ENCODE measurements around the gene CCN2. TPM values are rescaled to one million over a fixed set of nuclear protein-coding genes. Genes with fewer than 3 reads are reported as not detected.

CCN2 gene
- total and polyA plus RNA-seq, 2 of the 8 experiments (the other 6 are each of a cell fraction or from before 2014, with no cell fraction given): 25.0 to 107 TPM

DNA sequence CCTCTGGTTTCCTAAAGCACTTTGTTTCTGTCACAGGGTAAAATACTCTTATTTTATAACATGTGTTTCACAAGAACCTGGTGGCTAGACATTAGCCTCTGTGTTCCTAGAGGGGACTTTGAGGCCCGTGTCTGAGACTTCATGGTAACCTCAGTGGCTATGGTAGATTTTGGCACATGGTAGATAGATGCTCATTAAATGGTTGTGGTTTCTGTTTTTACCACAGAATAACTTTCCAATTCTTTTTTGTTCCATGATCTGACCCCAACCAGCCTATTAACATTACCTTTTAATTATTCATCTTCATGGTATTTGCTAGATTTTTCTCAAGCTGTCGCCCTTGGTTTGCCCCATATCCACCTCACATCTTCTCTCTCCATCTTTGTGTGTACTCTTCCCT, 34.3 kb downstream of the CCN2 start:
- Histone ChIP-seq H2AFZ (ENCODE audit: low read length) (no peak overlapping the region), H3K18ac (ENCODE audit: extremely low read depth, low read length) (no peak overlapping the region), H3K4me2 (ENCODE audit: insufficient read depth in 1 of 2, low read depth in 2 of 2, low read length in 2 of 2) (no peak overlapping the region), H3K79me1 (ENCODE audit: low read depth, low read length) (no peaks in the 10 kb centered on the region), H3K36me3 (ENCODE audit: control insufficient read depth in 2 of 4, insufficient read depth in 4 of 4, low read length in 3 of 4) (peaks cover 5 to 71% (median 48%) of the 10 kb centered on the region in 4 experiments), H3K56ac (replicated peaks; ENCODE audit: insufficient read length, low read depth, low read length) (no peak overlapping the region), H3K4me1 (replicated peaks in 1 of 4; ENCODE audit: control insufficient read depth in 3 of 4, insufficient read depth in 4 of 4, low read length in 3 of 4) (no peaks in the 10 kb centered on the region), H3K23me2 (ENCODE audit: low read depth, low read length) (no peaks in the 10 kb centered on the region), H4K5ac (ENCODE audit: insufficient read length, low read depth, low read length) (no peak overlapping the region), H3K79me2 (ENCODE audit: control insufficient read depth in 1 of 2, insufficient read depth in 2 of 2, low read length in 2 of 2) (peaks cover 0 to 8% of the 10 kb centered on the region in 2 experiments; a peak in 1 of 4 replicates), H2BK20ac (ENCODE audit: low read length) (no peak overlapping the region), H4K8ac (ENCODE audit: extremely low read depth, insufficient read depth, low read length) (no peak overlapping the region), H2BK5ac (ENCODE audit: low read depth, low read length) (no peak overlapping the region), H3K9me3 (ENCODE audit: insufficient read depth in 2 of 2, low read depth in 1 of 2, low read length in 1 of 2) (peaks cover 25 to 32% of the 10 kb centered on the region in 2 experiments), H2BK15ac (ENCODE audit: low read length) (no peak overlapping the region), H2BK120ac (replicated peaks; ENCODE audit: low read depth, low read length) (no peak overlapping the region), H3K9ac (replicated peaks in 1 of 4; ENCODE audit: extremely low read depth in 1 of 4, low read depth in 3 of 4, low read length in 3 of 4) (no peak overlapping the region; a peak in 1 of 7 replicates), H3K27me3 (replicated peaks in 1 of 4; ENCODE audit: control insufficient read depth in 3 of 4, extremely low read depth in 1 of 4, insufficient read depth in 3 of 4, low read length in 3 of 4) (no peaks in the 10 kb centered on the region), H4K20me1 (replicated peaks in 1 of 2; ENCODE audit: control insufficient read depth in 1 of 2, insufficient read depth in 2 of 2, low read length in 2 of 2) (peaks cover 0 to 5% of the 10 kb centered on the region in 2 experiments), H3K4me3 (ENCODE audit: extremely low read depth in 1 of 4, insufficient read depth in 2 of 4, low read depth in 3 of 4, low read length in 4 of 4) (no peak overlapping the region), H2BK12ac (ENCODE audit: low read depth, low read length) (no peak overlapping the region), H3K14ac (ENCODE audit: insufficient read length) (no peak overlapping the region), H2AK5ac (ENCODE audit: low read depth, low read length) (no peak overlapping the region), H3K27ac (ENCODE audit: low read depth, low read length) (no peak overlapping the region), H3K23ac (ENCODE audit: insufficient read length) (no peak overlapping the region), H4K91ac (replicated peaks; ENCODE audit: insufficient read length, low read length) (no peak overlapping the region), H3K4ac (replicated peaks; ENCODE audit: insufficient read length, low read depth, low read length) (no peak overlapping the region)
- 91% methylated on average over 2 of the region's 2 CpGs; no CpG with 5 or more reads in 1 of the 2 experiments for WGBS, 2 experiments (ENCODE audit: extremely low coverage in 1 of 2, insufficient coverage in 1 of 2, insufficient read length in 1 of 2, insufficient replicate concordance in 2 of 2, low coverage in 1 of 2, low lambda C conversion rate in 2 of 2, missing lambda C conversion rate in 1 of 2)
- ChIA-PET CTCF (ENCODE audit: partially characterized antibody) (interaction anchor here (1.1 to 5.8 kb wide), 6 partner anchors 9 to 356 kb away, joined by 4 to 72 read pairs (median 6); no protein-coding TSS in a partner anchor), POLR2A (ENCODE audit: partially characterized antibody) (interaction anchor here (1.0 to 2.3 kb wide), 9 partner anchors 9 to 333 kb away, joined by 3 to 12 read pairs (median 3); no protein-coding TSS in a partner anchor)
- DNase-seq (ENCODE audit: low read depth in 1 of 2, low spot score in 2 of 2) (no peak), FAIRE-seq (no peak)
- no peak for TF ChIP-seq CBX8 (IDR thresholded peaks at IDR 0.05; ENCODE audit: borderline replicate concordance, low read depth, low read length)
- TF ChIP-seq, protein P1, sequence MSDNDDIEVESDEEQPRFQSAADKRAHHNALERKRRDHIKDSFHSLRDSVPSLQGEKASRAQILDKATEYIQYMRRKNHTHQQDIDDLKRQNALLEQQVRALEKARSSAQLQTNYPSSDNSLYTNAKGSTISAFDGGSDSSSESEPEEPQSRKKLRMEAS (IDR thresholded peaks at IDR 0.05): peak; percentile 31; the same call in 1 of the 2 replicates
- TF ChIP-seq POLR2AphosphoS5 (IDR thresholded peaks at IDR 0.05; ENCODE audit: low read depth, low read length): 0 out of 2 replicates have a peak, but pooled peaks have one; percentile 18
- no peak for TF ChIP-seq RBBP5 (IDR thresholded peaks at IDR 0.05; ENCODE audit: borderline replicate concordance, low read depth, low read length)
